GM10248 (cell line): Measurements from ENCODE around the gene ALG5.

ENCODE experiments used
- CTCF ChIA-PET: fragments of 300-600 bp; sonication (Branson Sonifier 250); formaldehyde crosslinking; extraction: SDS; loops from one replicate; lab custom pipeline; 2021; ENCODE audit warnings: antibody characterized with exemption; lab: Yijun Ruan, JAX
- POLR2A ChIA-PET: fragments of 350-650 bp; sonication (Branson Sonifier 250); formaldehyde crosslinking; extraction: SDS; loops from one replicate; lab custom pipeline; 2020; ENCODE audit warnings: antibody characterized with exemption; lab: Yijun Ruan, JAX
- DNase-seq: peaks from one replicate; pipeline ENCODE4 v3.0.0; 2012; ENCODE audit errors: extremely low spot score
- TF ChIP-seq, protein P1 (sequence below): IDR thresholded peaks from 2 replicates; pipeline ENCODE4 v1.5.1; 2012; ENCODE audit warnings: mild to moderate bottlenecking, low read depth; ENCODE audit errors: extremely low read depth, missing control alignments, control extremely low read depth

Gene ALG5

DNA sequence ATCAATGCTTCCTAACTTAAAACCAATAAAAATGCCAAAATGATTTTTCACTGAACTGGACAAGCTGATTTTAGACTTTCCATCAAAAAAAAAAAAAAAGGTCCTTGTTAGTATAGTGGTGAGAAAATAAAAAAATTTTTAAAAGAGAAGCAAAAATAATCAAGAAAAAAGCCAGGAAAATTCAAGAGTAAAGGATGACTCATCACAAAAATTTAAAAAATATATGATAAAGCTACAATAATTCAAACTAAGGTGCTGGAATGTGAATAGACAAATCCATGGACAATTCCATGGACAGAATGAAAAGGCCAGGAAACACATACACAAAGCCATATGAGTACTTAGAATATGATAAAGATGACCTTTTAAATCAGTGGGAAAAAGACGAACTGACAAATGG is 26.1 kb downstream of the ALG5 start:
- ChIA-PET POLR2A (interaction anchor here (0.7 kb wide), 1 partner anchor 117 kb away, joined by 3 read pairs; no protein-coding TSS in a partner anchor), CTCF (interaction anchor here (1.2 to 3.2 kb wide), 4 partner anchors 9 to 38 kb away, joined by 3 to 11 read pairs (median 4); partner anchors contain the start of gene ALG5)
- no peak for DNase-seq
- TF ChIP-seq, protein P1, sequence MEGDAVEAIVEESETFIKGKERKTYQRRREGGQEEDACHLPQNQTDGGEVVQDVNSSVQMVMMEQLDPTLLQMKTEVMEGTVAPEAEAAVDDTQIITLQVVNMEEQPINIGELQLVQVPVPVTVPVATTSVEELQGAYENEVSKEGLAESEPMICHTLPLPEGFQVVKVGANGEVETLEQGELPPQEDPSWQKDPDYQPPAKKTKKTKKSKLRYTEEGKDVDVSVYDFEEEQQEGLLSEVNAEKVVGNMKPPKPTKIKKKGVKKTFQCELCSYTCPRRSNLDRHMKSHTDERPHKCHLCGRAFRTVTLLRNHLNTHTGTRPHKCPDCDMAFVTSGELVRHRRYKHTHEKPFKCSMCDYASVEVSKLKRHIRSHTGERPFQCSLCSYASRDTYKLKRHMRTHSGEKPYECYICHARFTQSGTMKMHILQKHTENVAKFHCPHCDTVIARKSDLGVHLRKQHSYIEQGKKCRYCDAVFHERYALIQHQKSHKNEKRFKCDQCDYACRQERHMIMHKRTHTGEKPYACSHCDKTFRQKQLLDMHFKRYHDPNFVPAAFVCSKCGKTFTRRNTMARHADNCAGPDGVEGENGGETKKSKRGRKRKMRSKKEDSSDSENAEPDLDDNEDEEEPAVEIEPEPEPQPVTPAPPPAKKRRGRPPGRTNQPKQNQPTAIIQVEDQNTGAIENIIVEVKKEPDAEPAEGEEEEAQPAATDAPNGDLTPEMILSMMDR: no peak

DNA sequence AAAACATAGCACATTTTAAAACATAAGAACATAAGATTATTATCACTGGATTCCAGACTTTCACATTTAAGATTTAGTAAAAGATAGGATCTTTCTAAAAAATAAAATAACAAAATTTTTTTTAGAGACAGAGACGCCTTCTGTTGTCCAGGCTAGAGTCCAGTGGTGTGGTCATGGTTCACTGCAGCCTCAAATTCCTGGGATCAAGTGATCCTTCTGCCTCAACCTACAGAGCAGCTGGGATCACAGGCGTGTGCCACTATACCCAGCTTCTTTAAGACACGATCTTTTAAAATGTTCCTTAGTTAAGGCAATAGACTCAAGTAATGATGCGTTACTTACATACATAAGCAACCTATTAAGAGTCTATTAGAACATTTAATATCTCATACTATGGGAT is 32.7 kb downstream of the ALG5 start:
- TF ChIP-seq, protein P1: no peak
- DNase-seq: no peak
- ChIA-PET CTCF (no interaction called here), POLR2A (no interaction called here)

DNA sequence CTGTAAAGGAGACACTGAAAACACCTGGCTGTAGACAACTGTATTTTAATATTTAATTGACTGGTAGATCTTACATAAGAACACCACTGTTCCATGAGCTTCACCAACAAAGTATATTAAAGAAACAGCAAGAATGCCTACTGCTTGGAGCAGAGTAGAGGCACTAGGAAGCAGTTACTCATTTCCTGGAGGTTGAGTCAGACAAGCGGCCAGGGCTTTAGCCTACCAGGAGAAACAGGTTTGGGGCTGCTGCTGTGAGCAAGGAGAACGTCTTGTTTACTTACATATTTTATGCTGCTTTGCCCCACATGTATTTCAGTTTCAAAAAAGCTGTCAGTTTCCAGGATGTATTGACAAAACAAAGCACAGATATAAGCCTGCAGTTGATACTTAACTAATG is 33.4 kb downstream of the ALG5 start:
- POLR2A ChIA-PET: no interaction called here
- TF ChIP-seq, protein P1: no peak
- CTCF ChIA-PET: no interaction called here
- DNase-seq: no peak

DNA sequence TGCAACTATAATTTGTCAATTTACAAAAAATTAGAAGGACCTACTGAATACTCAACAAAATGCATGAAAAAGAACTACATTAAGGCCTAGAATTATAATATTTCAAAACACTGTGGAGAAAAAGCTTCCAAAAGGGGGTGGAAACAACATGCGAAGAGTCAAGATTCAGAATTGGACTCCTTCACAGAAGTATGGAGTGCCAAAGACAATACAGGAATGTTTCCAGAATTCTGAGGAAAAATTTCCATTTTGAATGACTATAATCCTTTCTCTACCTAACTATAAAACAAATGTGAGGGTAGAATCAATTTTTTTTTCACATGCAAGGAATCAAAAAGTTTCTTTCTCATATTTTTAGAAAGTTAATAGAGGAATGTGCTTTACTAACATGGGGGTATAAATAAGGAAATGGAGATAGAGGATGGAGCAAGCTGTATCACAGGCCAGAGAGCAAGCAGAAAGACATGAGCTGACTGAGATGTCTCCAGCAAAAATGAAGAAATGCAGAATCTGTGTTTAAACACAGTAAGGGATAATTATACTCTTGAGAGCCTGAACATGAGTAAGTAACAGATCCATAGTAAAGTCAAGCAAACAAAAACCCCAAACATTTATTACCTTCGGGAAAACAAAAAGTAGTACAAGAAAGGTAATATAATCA is 39.6 kb downstream of the ALG5 start:
- CTCF ChIA-PET: interaction anchor here (0.9 to 1.5 kb wide), 5 partner anchors 9 to 30 kb away, joined by 3 to 6 read pairs (median 4); no protein-coding TSS in a partner anchor
- POLR2A ChIA-PET: no interaction called here
- no peak for DNase-seq
- TF ChIP-seq, protein P1: no peak

DNA sequence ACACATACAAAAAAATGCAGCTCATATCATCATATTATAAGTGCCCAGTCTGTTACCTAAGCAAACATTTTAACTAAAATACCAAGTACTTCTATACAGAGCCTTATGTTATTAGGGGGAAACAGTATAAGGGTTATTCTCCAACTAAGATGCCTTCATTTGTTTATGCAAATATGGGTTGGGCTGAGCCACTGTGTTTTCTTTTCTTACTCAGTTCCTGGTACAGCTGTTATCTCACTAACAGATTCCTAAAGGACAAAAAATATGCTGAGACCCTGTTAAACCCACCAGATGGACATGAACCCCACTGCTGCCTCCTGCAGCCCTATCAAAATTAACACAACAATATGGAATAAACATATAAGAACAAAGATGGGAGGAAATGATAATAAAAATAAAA is 44.6 kb downstream of the ALG5 start:
- DNase-seq: no peak
- TF ChIP-seq, protein P1: no peak
- CTCF ChIA-PET: interaction anchor here (1.1 to 1.3 kb wide), 2 partner anchors 26 to 44 kb away, joined by 3 read pairs; partner anchors contain the start of gene ALG5
- POLR2A ChIA-PET: no interaction called here

DNA sequence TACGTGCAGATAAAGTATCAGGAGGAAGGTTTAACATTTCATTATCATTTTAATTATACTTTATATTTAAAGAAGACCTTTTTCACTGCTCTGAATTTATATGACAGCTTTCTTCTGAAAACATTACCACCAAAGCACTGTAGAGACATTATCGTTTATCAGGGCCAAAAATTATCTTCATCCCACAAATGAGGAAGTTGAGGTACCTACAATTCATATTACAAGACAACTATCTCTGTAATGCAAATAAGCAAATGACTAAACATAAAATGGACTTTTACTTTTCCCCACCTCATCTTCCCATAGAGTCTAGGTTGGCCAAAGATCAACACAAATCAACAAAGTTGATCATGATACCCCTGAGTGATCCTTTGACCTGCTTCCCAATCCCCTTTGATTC is 48.2 kb downstream of the ALG5 start:
- POLR2A ChIA-PET: no interaction called here
- no peak for DNase-seq
- TF ChIP-seq, protein P1: no peak
- CTCF ChIA-PET: interaction anchor here (1.7 kb wide), 1 partner anchor 12 kb away, joined by 4 read pairs; no protein-coding TSS in a partner anchor
